Mucosa of rectum (tissue), 2 donors: ENCODE results near the gene PDGFD.

Experiments used
- H3K27ac ChIP-seq, 2 donors: one replicate each; pipeline ENCODE4 v1.7.0; 2013; ENCODE audit warnings: inconsistent platforms in 2 of 2, low read depth in 2 of 2, low read length in 2 of 2
- H3K27me3 ChIP-seq, 2 donors: one replicate each; pipeline ENCODE4 v1.7.0; 2013; ENCODE audit warnings: low read length in 2 of 2; ENCODE audit not compliant: control insufficient read depth in 2 of 2, insufficient read depth in 2 of 2
- H3K36me3 ChIP-seq, 2 donors: one replicate each; pipeline ENCODE4 v1.7.0; 2013; ENCODE audit warnings: low read length in 2 of 2; ENCODE audit not compliant: control insufficient read depth in 2 of 2, insufficient read depth in 2 of 2
- H3K4me1 ChIP-seq, 2 donors: one replicate each; pipeline ENCODE4 v1.7.0; 2013; ENCODE audit warnings: low read length in 2 of 2, mild to moderate bottlenecking in 1 of 2; ENCODE audit not compliant: control insufficient read depth in 2 of 2, insufficient read depth in 2 of 2
- H3K4me3 ChIP-seq, 2 donors: one replicate each; pipeline ENCODE4 v1.7.0; 2013; ENCODE audit warnings: low read length in 2 of 2
- H3K9ac ChIP-seq, 2 donors: one replicate each; pipeline ENCODE4 v1.7.0; 2013; ENCODE audit warnings: low read length in 2 of 2, low read depth in 1 of 2, mild to moderate bottlenecking in 1 of 2
- H3K9me3 ChIP-seq, 2 donors: one replicate each; pipeline ENCODE4 v1.7.0; 2013; ENCODE audit warnings: low read length in 2 of 2; ENCODE audit not compliant: control insufficient read depth in 2 of 2
- donor health status: healthy.
- donor health status: Normal muscosa, but diverticular disease.

Gene PDGFD

GRCh38 chr11:104078995-104079394 lies 85.0 kb downstream of the PDGFD start:
- H3K9me3 ChIP-seq, result no peaks in the 10 kb centered on the region
- no peaks in the 10 kb centered on the region for H3K27me3 ChIP-seq
- H3K4me3 ChIP-seq, result no peak overlapping the region
- H3K27ac ChIP-seq, result no peak overlapping the region
- H3K4me1 ChIP-seq, result no peaks in the 10 kb centered on the region
- no peaks in the 10 kb centered on the region for H3K36me3 ChIP-seq
- H3K9ac ChIP-seq, result no peak overlapping the region

GRCh38 chr11:104078245-104078644 lies 85.7 kb downstream of the PDGFD start:
- Histone ChIP-seq H3K27me3 (no peaks in the 10 kb centered on the region), H3K4me1 (no peaks in the 10 kb centered on the region), H3K9ac (no peak overlapping the region), H3K27ac (no peak overlapping the region), H3K36me3 (no peaks in the 10 kb centered on the region), H3K4me3 (no peak overlapping the region), H3K9me3 (no peaks in the 10 kb centered on the region)

- no peak overlapping the region for H3K27ac ChIP-seq
- H3K4me3 ChIP-seq, result no peak overlapping the region
- H3K4me1 ChIP-seq, result no peaks in the 10 kb centered on the region
- H3K9me3 ChIP-seq, result no peaks in the 10 kb centered on the region
- H3K9ac ChIP-seq, result no peak overlapping the region
- no peaks in the 10 kb centered on the region for H3K36me3 ChIP-seq
- H3K27me3 ChIP-seq, result no peaks in the 10 kb centered on the region
These were observed 87.5 kb downstream of the PDGFD start for GRCh38 chr11:104076455-104076854.

- H3K36me3 ChIP-seq, result no peaks in the 10 kb centered on the region
- no peak overlapping the region for H3K27ac ChIP-seq
- H3K4me3 ChIP-seq, result no peak overlapping the region
- no peaks in the 10 kb centered on the region for H3K4me1 ChIP-seq
- H3K9ac ChIP-seq, result no peak overlapping the region
- H3K9me3 ChIP-seq, result no peaks in the 10 kb centered on the region
- no peaks in the 10 kb centered on the region for H3K27me3 ChIP-seq
These were observed 88.2 kb downstream of the PDGFD start for GRCh38 chr11:104075706-104076105.

- H3K4me1 ChIP-seq, result no peaks in the 10 kb centered on the region
- no peak overlapping the region for H3K9ac ChIP-seq
- H3K36me3 ChIP-seq, result no peaks in the 10 kb centered on the region
- no peak overlapping the region for H3K27ac ChIP-seq
- no peaks in the 10 kb centered on the region for H3K9me3 ChIP-seq
- no peak overlapping the region for H3K4me3 ChIP-seq
- no peaks in the 10 kb centered on the region for H3K27me3 ChIP-seq
These were observed 88.9 kb downstream of the PDGFD start for GRCh38 chr11:104075091-104075490.

GRCh38 chr11:104073950-104074705 lies 89.8 kb downstream of the PDGFD start:
- H3K9ac ChIP-seq, result no peak overlapping the region
- no peaks in the 10 kb centered on the region for H3K36me3 ChIP-seq
- H3K4me1 ChIP-seq, result no peaks in the 10 kb centered on the region
- no peaks in the 10 kb centered on the region for H3K9me3 ChIP-seq
- no peak overlapping the region for H3K4me3 ChIP-seq
- H3K27me3 ChIP-seq, result no peaks in the 10 kb centered on the region
- H3K27ac ChIP-seq, result no peak overlapping the region

GRCh38 chr11:104067534-104067933 lies 96.4 kb downstream of the PDGFD start:
- H3K4me3 ChIP-seq, result no peak overlapping the region
- H3K36me3 ChIP-seq, result no peaks in the 10 kb centered on the region
- no peaks in the 10 kb centered on the region for H3K27me3 ChIP-seq
- no peaks in the 10 kb centered on the region for H3K9me3 ChIP-seq
- no peak overlapping the region for H3K27ac ChIP-seq
- no peaks in the 10 kb centered on the region for H3K4me1 ChIP-seq
- H3K9ac ChIP-seq, result no peak overlapping the region

- no peaks in the 10 kb centered on the region for H3K9me3 ChIP-seq
- no peak overlapping the region for H3K9ac ChIP-seq
- no peaks in the 10 kb centered on the region for H3K4me1 ChIP-seq
- no peaks in the 10 kb centered on the region for H3K27me3 ChIP-seq
- no peaks in the 10 kb centered on the region for H3K36me3 ChIP-seq
- H3K27ac ChIP-seq, result no peak overlapping the region
- H3K4me3 ChIP-seq, result no peak overlapping the region
These were observed 99.8 kb downstream of the PDGFD start for GRCh38 chr11:104064034-104064630.

GRCh38 chr11:104061853-104062521 lies 102.0 kb downstream of the PDGFD start:
- H3K27me3 ChIP-seq, result no peaks in the 10 kb centered on the region
- H3K36me3 ChIP-seq, result no peaks in the 10 kb centered on the region
- H3K4me3 ChIP-seq, result no peak overlapping the region
- no peak overlapping the region for H3K27ac ChIP-seq
- no peak overlapping the region for H3K9ac ChIP-seq
- no peaks in the 10 kb centered on the region for H3K9me3 ChIP-seq
- no peaks in the 10 kb centered on the region for H3K4me1 ChIP-seq

- no peaks in the 10 kb centered on the region for H3K4me1 ChIP-seq
- H3K36me3 ChIP-seq, result no peaks in the 10 kb centered on the region
- no peaks in the 10 kb centered on the region for H3K9me3 ChIP-seq
- H3K4me3 ChIP-seq, result no peak overlapping the region
- H3K27ac ChIP-seq, result no peak overlapping the region
- no peaks in the 10 kb centered on the region for H3K27me3 ChIP-seq
- no peak overlapping the region for H3K9ac ChIP-seq
These were observed 103.1 kb downstream of the PDGFD start for GRCh38 chr11:104060820-104061219.
